GM18498 (cell line): ENCODE measurements around the gene KLHL2.

ENCODE experiments used
- ATAC-seq: cut with Tn5 transposase; IDR thresholded peaks from one replicate; pipeline ENCODE4 v1.9.1; 2021; ENCODE audit warnings: mild to moderate bottlenecking, moderate library complexity; ENCODE audit not compliant: unreplicated experiment

Gene KLHL2

GRCh38 chr4:165360041-165360695 is 152.8 kb downstream of the KLHL2 start:
- no peak for ATAC-seq

DNA sequence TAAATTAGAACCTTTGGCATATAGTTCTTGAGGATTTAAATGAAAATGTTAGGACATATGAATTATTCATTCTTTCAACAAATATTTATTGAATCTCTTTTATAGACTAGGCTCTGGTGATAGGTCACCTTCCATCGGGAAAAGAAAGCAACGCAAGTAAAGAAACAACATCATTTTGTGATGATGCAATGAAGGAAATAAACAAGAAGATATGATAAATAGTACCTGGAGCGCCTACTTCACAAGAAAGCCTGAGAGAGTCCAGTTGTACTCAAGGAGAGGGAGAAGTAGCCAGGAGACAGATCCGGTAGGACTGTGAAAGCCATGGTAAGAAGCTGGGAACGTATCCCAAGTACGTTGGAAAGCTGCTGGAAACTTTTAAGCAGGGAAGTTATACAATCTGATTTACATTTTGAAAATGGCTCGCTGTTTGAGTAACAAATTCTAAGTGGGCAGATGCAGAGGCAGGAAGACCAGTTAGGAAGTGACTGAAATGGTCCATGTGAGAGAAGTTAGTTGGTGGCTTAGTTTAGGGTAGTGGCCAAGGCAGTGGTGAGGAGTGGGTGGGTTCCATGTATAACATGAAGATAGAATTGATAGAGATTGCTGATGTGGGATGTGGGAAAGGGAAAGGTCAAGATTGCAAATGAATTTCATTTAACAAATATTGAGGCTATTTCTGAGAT is 153.8 kb downstream of the KLHL2 start:
- no peak for ATAC-seq

GRCh38 chr4:165361810-165362209 is 154.4 kb downstream of the KLHL2 start:
- ATAC-seq: no peak

GRCh38 chr4:165364452-165365080 is 157.2 kb downstream of the KLHL2 start:
- no peak for ATAC-seq

DNA sequence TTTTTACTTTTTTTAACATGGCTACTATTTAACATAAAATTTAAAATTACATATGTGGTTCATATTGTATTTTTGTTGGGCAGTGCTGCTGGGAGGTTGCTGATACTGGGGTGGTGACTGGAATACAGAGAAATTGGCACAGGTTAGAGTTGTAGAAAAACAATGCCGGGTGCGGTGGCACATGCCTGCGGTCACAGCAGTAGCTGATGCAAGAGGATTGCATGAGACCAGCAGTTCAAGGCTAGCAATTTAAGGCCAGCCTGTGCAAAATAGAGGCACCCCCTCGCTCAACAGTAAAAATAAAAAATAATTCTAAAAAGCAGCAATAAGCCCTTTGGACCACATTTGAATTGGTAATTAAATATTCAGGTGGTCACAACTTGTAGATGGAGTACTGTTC is 159.7 kb downstream of the KLHL2 start:
- ATAC-seq: no peak

- no peak for ATAC-seq
Observed at GRCh38 chr4:165368114-165368513, 160.8 kb downstream of the KLHL2 start.

GRCh38 chr4:165368567-165368966 is 161.2 kb downstream of the KLHL2 start:
- no peak for ATAC-seq

- ATAC-seq: no peak
Observed at GRCh38 chr4:165369522-165369921, 162.2 kb downstream of the KLHL2 start.

DNA sequence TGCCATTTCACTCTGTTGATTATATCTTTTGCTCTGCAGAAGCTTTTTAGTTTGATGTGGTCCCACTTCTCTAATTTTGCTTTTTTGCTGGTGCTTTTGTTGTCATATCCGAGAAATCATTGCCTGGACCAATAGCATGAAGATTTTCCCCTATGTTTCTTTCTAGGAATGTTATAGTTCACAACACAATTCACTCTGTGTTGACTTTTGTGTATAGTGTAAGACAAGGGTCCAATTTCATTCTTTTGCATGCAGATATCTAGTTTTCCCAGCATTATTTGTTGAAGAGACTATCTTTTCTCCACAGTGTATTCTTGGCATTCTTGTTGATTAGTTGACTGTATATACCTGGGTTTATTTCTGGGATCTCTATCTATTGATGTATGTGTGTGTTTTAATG is 163.2 kb downstream of the KLHL2 start:
- ATAC-seq: no peak
